Measurements from ENCODE around the gene FRS2. TPM values are rescaled to one million over a fixed set of nuclear protein-coding genes. Genes with fewer than 3 reads are reported as not detected.

Gene FRS2
- total and polyA plus RNA-seq, 9 of the 15 experiments (the other 6 are each of a cell fraction or from before 2014, with no cell fraction given): 1.0 to 9.1 (median 6.0) TPM

GRCh38 chr12:69623970-69624369, 153.8 kb downstream of the FRS2 start (continued):
- TF ChIP-seq ZNF764 (CRISPR knock-in tag; IDR thresholded peaks at IDR 0.05; ENCODE audit: low read depth) (no peak), HMG20B (CRISPR knock-in tag; IDR thresholded peaks at IDR 0.05) (no peak), TGIF2 (CRISPR knock-in tag; IDR thresholded peaks at IDR 0.05) (no peak), DMBX1 (CRISPR knock-in tag; IDR thresholded peaks at IDR 0.05; ENCODE audit: borderline replicate concordance) (peak; percentile 99), HMBOX1 (IDR thresholded peaks at IDR 0.05) (peak; percentile 76; the same call in 1 of the 2 replicates), CTBP1 (IDR thresholded peaks at IDR 0.05; ENCODE audit: borderline replicate concordance) (peak; percentile 97), PCBP2 (IDR thresholded peaks at IDR 0.05; ENCODE audit: low read depth, low read length, poor library complexity, severe bottlenecking) (no peak), ZBTB12 (CRISPR knock-in tag; IDR thresholded peaks at IDR 0.05) (no peak; the same call in 1 of the 2 replicates), ZNF830 (CRISPR knock-in tag; IDR thresholded peaks at IDR 0.05) (no peak), ZNF24 (IDR thresholded peaks at IDR 0.05) (peak; percentile 78), ARHGAP35 (IDR thresholded peaks at IDR 0.05; ENCODE audit: partially characterized antibody) (no peak), ZNF586 (CRISPR knock-in tag; conservative IDR thresholded peaks at IDR 0.05) (no peak), ZNF512 (tag; IDR thresholded peaks at IDR 0.05) (no peak), NR1H2 (CRISPR knock-in tag; IDR thresholded peaks at IDR 0.05) (no peak), POLR2AphosphoS5 (IDR thresholded peaks at IDR 0.05; ENCODE audit: control insufficient read depth, insufficient read depth, low read depth, low read length) (peak; percentile 100), SMARCC2 (IDR thresholded peaks at IDR 0.05; ENCODE audit: low read depth) (peak; percentile 90), HINFP (tag; conservative IDR thresholded peaks at IDR 0.05; ENCODE audit: low read depth) (no peak; the same call in 1 of the 2 replicates), TAF9B (IDR thresholded peaks at IDR 0.05; ENCODE audit: partially characterized antibody) (peak; percentile 96), SREBF2 (CRISPR knock-in tag; IDR thresholded peaks at IDR 0.05) (no peak), SPI1 (IDR thresholded peaks at IDR 0.05; ENCODE audit: borderline replicate concordance, low read depth, low read length) (no peak), ZNF408 (CRISPR knock-in tag; IDR thresholded peaks at IDR 0.05; ENCODE audit: low read depth) (no peak), ZNF507 (tag; conservative IDR thresholded peaks at IDR 0.05) (no peak), ZNF277 (CRISPR knock-in tag; IDR thresholded peaks at IDR 0.05; ENCODE audit: borderline replicate concordance) (no peak), NFATC3 (IDR thresholded peaks at IDR 0.05) (peak; percentile 71; the same call in 1 of the 2 replicates)

All from K562 (cell line).